Measurements from ENCODE around the gene NOP14. TPM values are rescaled to one million over a fixed set of nuclear protein-coding genes. Genes with fewer than 3 reads are reported as not detected.
"Not testable (repeated sequence)": the region's sequence is repeated elsewhere in the genome, so short reads cannot be mapped to it uniquely, and the experiment has no call there.

The NOP14 gene
- total RNA-seq, 1 donor from 2014 or later = 17.2 TPM

DNA sequence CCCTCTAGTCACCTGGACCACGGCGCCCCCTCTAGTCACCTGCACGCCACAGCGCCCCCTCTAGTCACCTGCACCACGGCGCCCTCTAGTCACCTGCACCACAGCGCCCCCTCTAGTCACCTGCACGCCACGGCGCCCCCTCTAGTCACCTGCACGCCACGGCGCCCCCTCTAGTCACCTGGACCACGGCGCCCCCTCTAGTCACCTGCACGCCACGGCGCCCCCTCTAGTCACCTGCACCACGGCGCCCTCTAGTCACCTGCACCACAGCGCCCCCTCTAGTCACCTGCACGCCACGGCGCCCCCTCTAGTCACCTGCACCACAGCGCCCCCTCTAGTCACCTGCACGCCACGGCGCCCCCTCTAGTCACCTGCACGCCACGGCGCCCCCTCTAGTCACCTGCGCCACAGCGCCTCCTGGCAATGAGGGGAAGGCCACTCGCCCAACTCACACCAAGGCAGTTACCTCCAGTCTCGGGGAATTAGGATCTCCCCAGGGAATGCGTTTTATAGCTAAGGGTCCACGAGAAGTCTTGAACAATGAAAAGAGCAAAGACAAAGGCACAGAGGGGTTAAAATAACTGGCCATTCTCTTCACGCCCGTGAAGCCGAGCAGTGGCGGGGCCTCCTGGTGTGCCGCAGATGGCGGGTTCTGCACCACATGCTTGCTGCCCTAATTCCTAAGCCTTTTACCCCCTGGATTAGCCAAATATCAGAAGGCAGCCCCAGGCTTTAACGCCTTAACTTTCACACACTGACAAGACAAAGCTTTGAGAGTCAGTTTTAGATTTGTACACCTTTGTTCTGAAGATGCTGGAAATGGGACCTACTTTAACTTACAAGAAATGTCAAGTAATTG, 7.8 kb downstream of the NOP14 start:
- DNase-seq; H3K4me3 Mint-ChIP-seq (ENCODE audit: unreplicated experiment); H3K9me3 Mint-ChIP-seq (ENCODE audit: unreplicated experiment); H3K36me3 Mint-ChIP-seq (ENCODE audit: unreplicated experiment); H3K27ac Mint-ChIP-seq (ENCODE audit: unreplicated experiment); H3K27me3 Mint-ChIP-seq (ENCODE audit: unreplicated experiment): not testable (repeated sequence)
- TF ChIP-seq, protein P1, sequence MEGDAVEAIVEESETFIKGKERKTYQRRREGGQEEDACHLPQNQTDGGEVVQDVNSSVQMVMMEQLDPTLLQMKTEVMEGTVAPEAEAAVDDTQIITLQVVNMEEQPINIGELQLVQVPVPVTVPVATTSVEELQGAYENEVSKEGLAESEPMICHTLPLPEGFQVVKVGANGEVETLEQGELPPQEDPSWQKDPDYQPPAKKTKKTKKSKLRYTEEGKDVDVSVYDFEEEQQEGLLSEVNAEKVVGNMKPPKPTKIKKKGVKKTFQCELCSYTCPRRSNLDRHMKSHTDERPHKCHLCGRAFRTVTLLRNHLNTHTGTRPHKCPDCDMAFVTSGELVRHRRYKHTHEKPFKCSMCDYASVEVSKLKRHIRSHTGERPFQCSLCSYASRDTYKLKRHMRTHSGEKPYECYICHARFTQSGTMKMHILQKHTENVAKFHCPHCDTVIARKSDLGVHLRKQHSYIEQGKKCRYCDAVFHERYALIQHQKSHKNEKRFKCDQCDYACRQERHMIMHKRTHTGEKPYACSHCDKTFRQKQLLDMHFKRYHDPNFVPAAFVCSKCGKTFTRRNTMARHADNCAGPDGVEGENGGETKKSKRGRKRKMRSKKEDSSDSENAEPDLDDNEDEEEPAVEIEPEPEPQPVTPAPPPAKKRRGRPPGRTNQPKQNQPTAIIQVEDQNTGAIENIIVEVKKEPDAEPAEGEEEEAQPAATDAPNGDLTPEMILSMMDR (IDR thresholded peaks at IDR 0.05; ENCODE audit: partially characterized antibody, unreplicated experiment) = peak; percentile 28
- H3K4me1 Mint-ChIP-seq (ENCODE audit: low read depth, unreplicated experiment) = peaks cover 12% of the 10 kb centered on the region

DNA sequence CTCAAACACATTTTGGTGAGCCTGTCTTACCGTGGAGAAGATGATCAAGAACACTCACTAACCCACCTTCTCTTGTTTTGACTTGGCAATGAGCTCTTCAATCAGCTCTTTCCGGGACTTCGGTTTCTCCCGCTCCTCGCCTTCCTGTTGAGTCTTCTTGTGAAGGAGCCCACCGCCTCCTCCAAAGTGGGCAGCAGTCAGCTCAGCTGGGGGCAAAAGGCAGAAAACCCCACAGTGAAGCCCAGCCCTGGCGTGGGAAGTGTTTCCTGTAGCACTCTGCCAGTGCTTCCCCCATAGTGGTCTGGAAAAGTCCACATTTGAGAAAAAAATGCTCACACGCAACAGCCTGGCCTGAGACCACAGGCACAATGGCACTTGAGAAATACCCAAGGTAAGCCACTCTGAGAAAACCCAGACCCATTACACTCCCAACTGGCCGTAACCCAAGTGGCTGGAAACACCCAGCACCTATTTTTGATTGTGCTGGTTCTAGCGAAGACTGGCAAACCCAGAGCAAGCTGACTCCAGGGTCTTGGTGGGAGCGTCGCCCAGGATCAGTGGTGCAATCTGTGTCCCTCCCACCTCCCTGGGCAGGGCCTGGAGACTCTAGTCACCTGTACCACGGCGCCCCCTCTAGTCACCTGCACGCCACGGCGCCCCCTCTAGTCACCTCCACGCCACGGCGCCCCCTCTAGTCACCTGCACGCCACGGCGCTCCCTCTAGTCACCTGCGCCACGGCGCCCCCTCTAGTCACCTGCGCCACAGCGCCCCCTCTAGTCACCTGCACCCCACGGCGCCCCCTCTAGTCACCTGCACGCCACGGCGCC, 8.6 kb downstream of the NOP14 start:
- Mint-ChIP-seq H3K4me3 (ENCODE audit: unreplicated experiment) (no peak overlapping the region), H3K27ac (ENCODE audit: unreplicated experiment) (no peak overlapping the region), H3K36me3 (ENCODE audit: unreplicated experiment) (no peaks in the 10 kb centered on the region), H3K4me1 (ENCODE audit: low read depth, unreplicated experiment) (peaks cover 12% of the 10 kb centered on the region), H3K27me3 (ENCODE audit: unreplicated experiment) (peaks cover 7% of the 10 kb centered on the region), H3K9me3 (ENCODE audit: unreplicated experiment) (peaks cover 6% of the 10 kb centered on the region)
- DNase-seq = no peak
- TF ChIP-seq, protein P1 (IDR thresholded peaks at IDR 0.05; ENCODE audit: partially characterized antibody, unreplicated experiment) = peak; percentile 35

DNA sequence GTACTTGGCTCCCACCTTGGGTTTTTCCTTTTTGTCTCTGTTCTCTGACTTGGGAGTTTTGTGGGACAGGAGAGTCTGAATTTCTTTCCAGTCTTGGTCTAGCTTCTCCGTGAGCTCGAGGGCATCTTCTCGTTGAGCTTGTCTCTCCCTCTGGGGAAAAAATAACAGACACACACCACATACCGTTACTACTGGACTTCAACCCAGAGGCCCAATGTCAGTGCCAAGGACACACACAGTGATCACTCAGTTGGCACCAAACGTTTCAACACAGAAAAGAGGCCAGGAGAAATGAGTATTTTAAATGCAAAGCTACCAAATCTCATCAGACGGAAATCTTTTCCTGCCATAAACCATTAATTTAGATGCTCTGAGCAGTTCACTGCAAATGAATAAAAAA, 9.7 kb downstream of the NOP14 start:
- no peak overlapping the region for H3K4me3 Mint-ChIP-seq (ENCODE audit: unreplicated experiment)
- H3K4me1 Mint-ChIP-seq (ENCODE audit: low read depth, unreplicated experiment) = peaks cover 6% of the 10 kb centered on the region
- peaks cover 5% of the 10 kb centered on the region for H3K9me3 Mint-ChIP-seq (ENCODE audit: unreplicated experiment)
- no peaks in the 10 kb centered on the region for H3K36me3 Mint-ChIP-seq (ENCODE audit: unreplicated experiment)
- TF ChIP-seq, protein P1 (IDR thresholded peaks at IDR 0.05; ENCODE audit: partially characterized antibody, unreplicated experiment) = no peak
- H3K27me3 Mint-ChIP-seq (ENCODE audit: unreplicated experiment) = peaks cover 7% of the 10 kb centered on the region
- H3K27ac Mint-ChIP-seq (ENCODE audit: unreplicated experiment) = no peak overlapping the region
- DNase-seq = no peak

DNA sequence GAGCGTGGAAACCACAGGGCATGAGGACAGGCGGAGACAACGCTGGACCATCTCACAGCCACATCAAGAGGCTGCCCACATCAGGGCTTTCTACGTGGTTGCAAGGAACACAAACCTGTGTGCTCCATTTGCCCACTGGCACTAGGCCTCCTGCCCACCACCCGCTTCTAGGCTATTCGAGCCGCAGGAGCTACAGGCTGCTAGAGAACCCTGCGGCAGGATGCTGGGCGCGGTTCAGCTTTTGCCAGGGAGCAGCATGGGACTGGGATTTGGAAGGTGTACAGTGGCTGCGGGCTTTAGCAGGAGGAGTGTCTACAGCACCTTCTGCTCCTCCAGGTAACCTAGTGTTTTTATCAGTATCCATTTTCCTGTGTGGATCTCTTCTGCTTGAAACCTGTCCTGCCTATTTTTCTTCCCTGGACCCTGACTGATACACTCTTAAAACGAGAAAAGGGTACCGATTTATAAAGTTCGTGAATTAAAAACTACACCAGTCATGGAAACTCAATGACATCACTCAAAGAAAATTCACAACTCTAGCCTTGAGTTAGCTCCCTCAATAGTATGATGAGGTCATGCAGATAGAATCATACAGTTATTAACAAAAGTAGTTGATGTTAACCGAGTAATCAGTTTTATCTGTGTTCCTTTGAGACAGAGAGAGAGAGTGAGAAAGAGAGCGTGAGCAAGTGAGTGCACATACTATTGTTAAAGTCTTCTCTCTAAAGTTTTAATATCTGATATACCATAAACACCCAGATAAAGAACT, 12.8 kb downstream of the NOP14 start:
- no peak overlapping the region for H3K27ac Mint-ChIP-seq (ENCODE audit: unreplicated experiment)
- H3K4me3 Mint-ChIP-seq (ENCODE audit: unreplicated experiment) = no peak overlapping the region
- H3K9me3 Mint-ChIP-seq (ENCODE audit: unreplicated experiment) = peaks cover 4% of the 10 kb centered on the region
- H3K4me1 Mint-ChIP-seq (ENCODE audit: low read depth, unreplicated experiment) = no peaks in the 10 kb centered on the region
- H3K36me3 Mint-ChIP-seq (ENCODE audit: unreplicated experiment) = peaks cover 3% of the 10 kb centered on the region
- H3K27me3 Mint-ChIP-seq (ENCODE audit: unreplicated experiment) = peaks cover 7% of the 10 kb centered on the region
- DNase-seq = no peak
- TF ChIP-seq, protein P1 (IDR thresholded peaks at IDR 0.05; ENCODE audit: partially characterized antibody, unreplicated experiment) = no peak
